Sigmoid colon (tissue), 4 donors: ENCODE measurements around the gene UAP1.

ENCODE experiments used
- CTCF ChIP-seq, 4 experiments: fragments of 450-650 bp in 3 of 4; fragments of 200-600 bp in 1 of 4; IDR thresholded peaks; one replicate each; pipeline ENCODE4 v1.5.1; 2016 to 2019; ENCODE audit warnings: antibody characterized with exemption in 4 of 4, mild to moderate bottlenecking in 3 of 4, moderate library complexity in 2 of 4
- POLR2A ChIP-seq, 2 donors: fragments of 450-650 bp; IDR thresholded peaks; one replicate each; pipeline ENCODE4 v1.6.1; 2016; ENCODE audit warnings: antibody characterized with exemption in 2 of 2, mild to moderate bottlenecking in 2 of 2, moderate library complexity in 2 of 2
- POLR2AphosphoS5 ChIP-seq, 4 donors: sonication (generic); formaldehyde crosslinking; IDR thresholded peaks; one replicate each; pipeline ENCODE4 v1.6.1; 2017; ENCODE audit warnings: antibody characterized with exemption in 4 of 4

- TF ChIP-seq CTCF (IDR thresholded peaks at IDR 0.05) (no peak), POLR2AphosphoS5 (IDR thresholded peaks at IDR 0.05) (no peak), POLR2A (IDR thresholded peaks at IDR 0.05) (no peak)
Measured at GRCh38 chr1:162587347-162587746, 25.8 kb downstream of the UAP1 start.
